RWPE1 (cell line): ENCODE data around the gene ADCY2.

Source experiments
- CTCF ChIA-PET: fragments of 350-600 bp; sonication (Branson Sonifier 250); formaldehyde crosslinking; extraction: SDS; loops from one replicate; lab custom pipeline; 2021; lab: Yijun Ruan, JAX
- POLR2A ChIA-PET: fragments of 400-600 bp; formaldehyde crosslinking; extraction: SDS; loops from one replicate; lab custom pipeline; 2020; ENCODE audit warnings: antibody characterized with exemption; ENCODE audit not compliant: low non-redundant PET; lab: Yijun Ruan, JAX
- DNase-seq: peaks from one replicate; pipeline ENCODE4 v3.0.0; 2012; ENCODE audit warnings: low spot score
- H3K27ac ChIP-seq: fragments of 450-650 bp; 2 replicates; pipeline ENCODE4 v1.5.1; 2017
- CTCF ChIP-seq: fragments of 450-650 bp; conservative IDR thresholded peaks from 2 replicates; pipeline ENCODE4 v1.5.1; 2017; ENCODE audit warnings: low read depth, mild to moderate bottlenecking

Gene ADCY2

DNA sequence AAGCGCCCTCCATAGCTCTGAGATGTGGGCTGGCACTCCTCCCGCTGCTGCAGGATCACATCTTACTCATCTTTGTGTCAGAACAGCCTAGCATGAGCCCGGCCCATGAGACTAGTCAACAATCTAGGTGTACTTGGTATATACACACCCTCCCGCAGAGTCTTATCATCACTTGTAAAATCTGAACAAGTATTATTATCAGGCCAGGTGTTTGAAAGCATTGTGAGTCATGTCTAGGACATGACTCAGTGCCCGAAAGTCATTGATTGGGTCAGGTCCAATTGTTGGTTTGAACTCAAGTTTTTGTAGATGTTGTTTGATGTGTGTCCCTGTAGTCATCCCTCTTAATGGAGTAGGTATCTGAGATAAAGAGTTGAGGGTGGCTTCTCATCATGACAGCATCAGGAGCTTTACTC lies 346.3 kb downstream of the ADCY2 start:
- CTCF ChIA-PET = interaction anchor here (0.6 to 0.7 kb wide), 3 partner anchors 135 to 1929 kb away, joined by 3 to 4 read pairs (median 4); no protein-coding TSS in a partner anchor
- H3K27ac ChIP-seq = no peak overlapping the region
- POLR2A ChIA-PET = no interaction called here
- peak; percentile 51 for DNase-seq
- no peak for TF ChIP-seq CTCF

GRCh38 chr5:7745882-7746610 lies 350.1 kb downstream of the ADCY2 start:
- peak; percentile 93 for TF ChIP-seq CTCF
- ChIA-PET CTCF (interaction anchor here (0.5 to 1.8 kb wide), 5 partner anchors 9 to 1164 kb away, joined by 3 to 7 read pairs (median 3); no protein-coding TSS in a partner anchor), POLR2A (no interaction called here)
- H3K27ac ChIP-seq = no peak overlapping the region
- peak; percentile 61 for DNase-seq

GRCh38 chr5:7747728-7748127 lies 351.8 kb downstream of the ADCY2 start:
- DNase-seq = no peak
- no peak for TF ChIP-seq CTCF
- CTCF ChIA-PET = no interaction called here
- H3K27ac ChIP-seq = no peak overlapping the region
- POLR2A ChIA-PET = no interaction called here

GRCh38 chr5:7749626-7750025 lies 353.7 kb downstream of the ADCY2 start:
- CTCF ChIA-PET = interaction anchor here (0.6 kb wide), 1 partner anchor 1797 kb away, joined by 3 read pairs; no protein-coding TSS in a partner anchor
- DNase-seq = no peak
- POLR2A ChIA-PET = no interaction called here
- no peak for TF ChIP-seq CTCF
- no peak overlapping the region for H3K27ac ChIP-seq

DNA sequence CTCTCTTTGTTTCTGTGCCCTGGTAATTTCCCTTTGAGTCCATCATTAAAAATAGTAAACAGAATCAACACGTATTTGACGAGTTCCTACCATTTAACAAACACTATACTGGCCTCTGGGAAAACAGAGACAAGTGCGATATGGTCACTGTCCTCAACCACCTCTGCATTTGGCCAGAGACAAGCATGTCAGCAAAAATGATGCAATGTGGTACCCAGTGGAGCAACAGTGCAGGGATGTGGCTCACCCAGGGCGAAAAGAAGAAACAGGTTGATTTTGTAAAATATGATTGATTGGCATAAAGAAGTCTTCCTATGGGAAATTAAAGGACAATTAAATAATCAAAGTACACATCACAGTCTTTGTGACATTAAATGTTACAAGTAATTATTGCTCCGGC lies 355.9 kb downstream of the ADCY2 start:
- POLR2A ChIA-PET = no interaction called here
- DNase-seq = no peak

GRCh38 chr5:7753181-7753580 lies 357.2 kb downstream of the ADCY2 start:
- POLR2A ChIA-PET = no interaction called here
- no peak for TF ChIP-seq CTCF
- no peak overlapping the region for H3K27ac ChIP-seq
- no peak for DNase-seq
- CTCF ChIA-PET = no interaction called here

More for the DNA sequence above, 355.9 kb downstream of the ADCY2 start:
- no peak overlapping the region for H3K27ac ChIP-seq
- TF ChIP-seq CTCF = no peak
- CTCF ChIA-PET = no interaction called here
